ENCODE data around the gene NKD2. TPM values are rescaled to one million over a fixed set of nuclear protein-coding genes. Genes with fewer than 3 reads are reported as not detected.
A peak's percentile ranks its signal among the peaks of the same experiment; 100 is the strongest.
"Not testable (repeated sequence)": the region's sequence is repeated elsewhere in the genome, so short reads cannot be mapped to it uniquely, and the experiment has no call there.

NKD2 gene
- total and polyA plus RNA-seq, 5 donors from 2014 or later = not detected

- peaks cover 43% of the 10 kb centered on the region for H3K36me3 ChIP-seq (ENCODE audit: control insufficient read depth, insufficient read depth, low read length)
- DNase-seq (no peak), ATAC-seq (ENCODE audit: low read depth in 2 of 2) (no peak)
- no peaks in the 10 kb centered on the region for H3K9me3 ChIP-seq (ENCODE audit: control insufficient read depth in 2 of 2, low read length in 2 of 2)
- Mint-ChIP-seq H3K9me3 (peaks cover 0 to 2% (median 0%) of the 10 kb centered on the region in 7 donors), H3K27me3 (no peaks in the 10 kb centered on the region), H3K36me3 (peaks cover 16% of the 10 kb centered on the region), H3K4me3 (no peak overlapping the region), H3K4me1 (no peaks in the 10 kb centered on the region), H3K27ac (no peak overlapping the region)
- no peaks in the 10 kb centered on the region for H3K27me3 ChIP-seq (ENCODE audit: control insufficient read depth, insufficient read depth, low read length)
- no peak overlapping the region for H3K4me3 ChIP-seq (ENCODE audit: low read depth, low read length)
- H3K27ac ChIP-seq (ENCODE audit: insufficient read depth, low read length, poor library complexity, severe bottlenecking) = no peak overlapping the region
- H3K4me1 ChIP-seq (ENCODE audit: control insufficient read depth, insufficient read depth, low read length, poor library complexity, severe bottlenecking) = no peaks in the 10 kb centered on the region
Observed at GRCh38 chr5:1056611-1057484, 48.2 kb downstream of the NKD2 start.

GRCh38 chr5:1057485-1058082 lies 49.0 kb downstream of the NKD2 start:
- Histone ChIP-seq H3K27me3 (ENCODE audit: control insufficient read depth, insufficient read depth, low read length) (no peaks in the 10 kb centered on the region), H3K9me3 (ENCODE audit: control insufficient read depth in 2 of 2, low read length in 2 of 2) (no peaks in the 10 kb centered on the region), H3K27ac (ENCODE audit: insufficient read depth, low read length, poor library complexity, severe bottlenecking) (no peak overlapping the region), H3K4me3 (ENCODE audit: low read depth, low read length) (no peak overlapping the region), H3K36me3 (ENCODE audit: control insufficient read depth, insufficient read depth, low read length) (peaks cover 38% of the 10 kb centered on the region), H3K4me1 (ENCODE audit: control insufficient read depth, insufficient read depth, low read length, poor library complexity, severe bottlenecking) (no peaks in the 10 kb centered on the region)
- DNase-seq (no peak), ATAC-seq (ENCODE audit: low read depth in 2 of 2) (no peak)
- no peaks in the 10 kb centered on the region for H3K4me1 Mint-ChIP-seq
- H3K27ac Mint-ChIP-seq = no peak overlapping the region
- H3K9me3 Mint-ChIP-seq = peaks cover 0 to 2% (median 0%) of the 10 kb centered on the region in 7 donors
- peaks cover 17% of the 10 kb centered on the region for H3K36me3 Mint-ChIP-seq
- no peak overlapping the region for H3K4me3 Mint-ChIP-seq
- H3K27me3 Mint-ChIP-seq = no peaks in the 10 kb centered on the region

GRCh38 chr5:1058083-1058945 lies 49.7 kb downstream of the NKD2 start:
- Mint-ChIP-seq H3K4me1 (no peaks in the 10 kb centered on the region), H3K27ac (no peak overlapping the region), H3K27me3 (no peaks in the 10 kb centered on the region), H3K36me3 (peaks cover 17% of the 10 kb centered on the region), H3K9me3 (peaks cover 0 to 2% (median 0%) of the 10 kb centered on the region in 7 donors), H3K4me3 (peak overlapping the region in 1 of 4 donors; percentile 23)
- peaks cover 38% of the 10 kb centered on the region for H3K36me3 ChIP-seq (ENCODE audit: control insufficient read depth, insufficient read depth, low read length)
- H3K9me3 ChIP-seq (ENCODE audit: control insufficient read depth in 2 of 2, low read length in 2 of 2) = no peaks in the 10 kb centered on the region
- H3K27me3 ChIP-seq (ENCODE audit: control insufficient read depth, insufficient read depth, low read length) = no peaks in the 10 kb centered on the region
- no peaks in the 10 kb centered on the region for H3K4me1 ChIP-seq (ENCODE audit: control insufficient read depth, insufficient read depth, low read length, poor library complexity, severe bottlenecking)
- DNase-seq (no peak), ATAC-seq (ENCODE audit: low read depth in 2 of 2) (no peak)
- H3K27ac ChIP-seq (ENCODE audit: insufficient read depth, low read length, poor library complexity, severe bottlenecking) = no peak overlapping the region
- H3K4me3 ChIP-seq (ENCODE audit: low read depth, low read length) = no peak overlapping the region

GRCh38 chr5:1058988-1059883 lies 50.6 kb downstream of the NKD2 start:
- Mint-ChIP-seq H3K4me3 (no peak overlapping the region), H3K27ac (no peak overlapping the region), H3K36me3 (peaks cover 17% of the 10 kb centered on the region), H3K27me3 (no peaks in the 10 kb centered on the region), H3K4me1 (no peaks in the 10 kb centered on the region), H3K9me3 (peaks cover 0 to 2% (median 0%) of the 10 kb centered on the region in 7 donors)
- Histone ChIP-seq H3K4me1 (ENCODE audit: control insufficient read depth, insufficient read depth, low read length, poor library complexity, severe bottlenecking) (no peaks in the 10 kb centered on the region), H3K9me3 (ENCODE audit: control insufficient read depth in 2 of 2, low read length in 2 of 2) (no peaks in the 10 kb centered on the region), H3K27ac (ENCODE audit: insufficient read depth, low read length, poor library complexity, severe bottlenecking) (no peak overlapping the region), H3K36me3 (ENCODE audit: control insufficient read depth, insufficient read depth, low read length) (peaks cover 36% of the 10 kb centered on the region), H3K4me3 (ENCODE audit: low read depth, low read length) (no peak overlapping the region), H3K27me3 (ENCODE audit: control insufficient read depth, insufficient read depth, low read length) (no peaks in the 10 kb centered on the region)
- DNase-seq (no peak), ATAC-seq (ENCODE audit: low read depth in 2 of 2) (no peak)

- ATAC-seq (ENCODE audit: low read depth in 2 of 2) = no peak
- Mint-ChIP-seq H3K36me3 (peaks cover 13% of the 10 kb centered on the region), H3K4me1 (no peaks in the 10 kb centered on the region), H3K4me3 (no peak overlapping the region), H3K9me3 (peaks cover 0 to 2% (median 0%) of the 10 kb centered on the region in 7 donors), H3K27ac (no peak overlapping the region), H3K27me3 (no peaks in the 10 kb centered on the region)
- peaks cover 35% of the 10 kb centered on the region for H3K36me3 ChIP-seq (ENCODE audit: control insufficient read depth, insufficient read depth, low read length)
- no peak overlapping the region for H3K27ac ChIP-seq (ENCODE audit: insufficient read depth, low read length, poor library complexity, severe bottlenecking)
- H3K27me3 ChIP-seq (ENCODE audit: control insufficient read depth, insufficient read depth, low read length) = no peaks in the 10 kb centered on the region
- H3K4me3 ChIP-seq (ENCODE audit: low read depth, low read length) = no peak overlapping the region
- no peaks in the 10 kb centered on the region for H3K9me3 ChIP-seq (ENCODE audit: control insufficient read depth in 2 of 2, low read length in 2 of 2)
- DNase-seq = no peak
- no peaks in the 10 kb centered on the region for H3K4me1 ChIP-seq (ENCODE audit: control insufficient read depth, insufficient read depth, low read length, poor library complexity, severe bottlenecking)
Observed at GRCh38 chr5:1059884-1060263, 51.3 kb downstream of the NKD2 start.

- Mint-ChIP-seq H3K4me3 (no peak overlapping the region), H3K27ac (no peak overlapping the region), H3K9me3 (peaks cover 0 to 2% (median 0%) of the 10 kb centered on the region in 7 donors), H3K4me1 (no peaks in the 10 kb centered on the region), H3K27me3 (no peaks in the 10 kb centered on the region), H3K36me3 (peaks cover 12% of the 10 kb centered on the region)
- Histone ChIP-seq H3K27ac (ENCODE audit: insufficient read depth, low read length, poor library complexity, severe bottlenecking) (no peak overlapping the region), H3K4me1 (ENCODE audit: control insufficient read depth, insufficient read depth, low read length, poor library complexity, severe bottlenecking) (no peaks in the 10 kb centered on the region), H3K27me3 (ENCODE audit: control insufficient read depth, insufficient read depth, low read length) (no peaks in the 10 kb centered on the region), H3K9me3 (ENCODE audit: control insufficient read depth in 2 of 2, low read length in 2 of 2) (no peaks in the 10 kb centered on the region), H3K4me3 (ENCODE audit: low read depth, low read length) (no peak overlapping the region), H3K36me3 (ENCODE audit: control insufficient read depth, insufficient read depth, low read length) (peaks cover 32% of the 10 kb centered on the region)
- DNase-seq (no peak), ATAC-seq (ENCODE audit: low read depth in 2 of 2) (no peak)
Observed at GRCh38 chr5:1060535-1060981, 52.0 kb downstream of the NKD2 start.

GRCh38 chr5:1061292-1061691 lies 52.7 kb downstream of the NKD2 start:
- not testable (repeated sequence) for H3K4me1 Mint-ChIP-seq; H3K4me3 Mint-ChIP-seq; H3K27ac Mint-ChIP-seq; H3K27me3 Mint-ChIP-seq; H3K4me1 ChIP-seq (ENCODE audit: control insufficient read depth, insufficient read depth, low read length, poor library complexity, severe bottlenecking); DNase-seq; H3K27ac ChIP-seq (ENCODE audit: insufficient read depth, low read length, poor library complexity, severe bottlenecking); ATAC-seq (ENCODE audit: low read depth in 2 of 2); H3K9me3 Mint-ChIP-seq; H3K4me3 ChIP-seq (ENCODE audit: low read depth, low read length); H3K27me3 ChIP-seq (ENCODE audit: control insufficient read depth, insufficient read depth, low read length); H3K9me3 ChIP-seq (ENCODE audit: control insufficient read depth in 2 of 2, low read length in 2 of 2)
- H3K36me3 ChIP-seq (ENCODE audit: control insufficient read depth, insufficient read depth, low read length) = peaks cover 34% of the 10 kb centered on the region
- peaks cover 12% of the 10 kb centered on the region for H3K36me3 Mint-ChIP-seq
